Measurements from ENCODE around the gene SLC25A33.
"Not testable (repeated sequence)": the region's sequence is repeated elsewhere in the genome, so short reads cannot be mapped to it uniquely, and the experiment has no call there.

SLC25A33 gene

DNA sequence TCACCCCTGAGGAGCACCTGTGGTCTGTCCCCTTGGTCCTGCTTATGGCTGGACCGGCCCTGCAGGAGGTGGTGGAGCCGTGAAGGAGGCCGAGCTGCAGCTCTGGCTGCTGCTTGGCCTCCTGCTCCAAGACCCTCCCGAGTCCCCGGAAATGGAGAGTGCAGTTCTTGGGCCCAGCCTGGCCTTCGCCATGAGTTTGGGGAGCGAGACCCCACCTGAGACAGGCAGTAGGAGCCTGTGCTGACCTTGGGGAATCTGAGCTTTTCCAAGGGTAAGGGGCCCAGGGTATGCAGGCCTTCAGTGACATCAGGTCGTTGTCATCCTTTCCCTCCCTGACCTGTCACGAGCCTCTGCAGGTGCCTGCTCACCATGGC, 63.5 kb downstream of the SLC25A33 start:
- DNase-seq = no peak

DNA sequence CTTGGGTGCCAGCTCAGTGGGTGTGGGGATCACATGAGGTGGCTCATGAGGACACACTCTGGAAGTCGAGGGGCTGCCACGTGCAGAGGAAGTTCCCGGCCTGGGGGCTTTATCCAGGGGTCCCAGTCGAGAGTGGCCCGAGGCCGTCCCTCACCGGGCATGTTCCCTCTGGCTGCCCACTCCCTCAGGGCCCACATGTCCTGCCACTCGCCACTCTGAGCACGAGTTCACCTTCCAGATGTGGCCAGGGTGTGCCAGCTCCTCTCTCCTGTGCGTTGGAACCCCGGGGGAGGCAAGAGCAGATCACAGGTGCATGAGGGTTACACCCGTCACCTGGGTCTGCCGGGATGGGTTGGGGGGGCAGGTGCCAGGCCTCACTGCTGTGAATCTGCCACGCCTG, 64.0 kb downstream of the SLC25A33 start:
- DNase-seq = no peak

DNA sequence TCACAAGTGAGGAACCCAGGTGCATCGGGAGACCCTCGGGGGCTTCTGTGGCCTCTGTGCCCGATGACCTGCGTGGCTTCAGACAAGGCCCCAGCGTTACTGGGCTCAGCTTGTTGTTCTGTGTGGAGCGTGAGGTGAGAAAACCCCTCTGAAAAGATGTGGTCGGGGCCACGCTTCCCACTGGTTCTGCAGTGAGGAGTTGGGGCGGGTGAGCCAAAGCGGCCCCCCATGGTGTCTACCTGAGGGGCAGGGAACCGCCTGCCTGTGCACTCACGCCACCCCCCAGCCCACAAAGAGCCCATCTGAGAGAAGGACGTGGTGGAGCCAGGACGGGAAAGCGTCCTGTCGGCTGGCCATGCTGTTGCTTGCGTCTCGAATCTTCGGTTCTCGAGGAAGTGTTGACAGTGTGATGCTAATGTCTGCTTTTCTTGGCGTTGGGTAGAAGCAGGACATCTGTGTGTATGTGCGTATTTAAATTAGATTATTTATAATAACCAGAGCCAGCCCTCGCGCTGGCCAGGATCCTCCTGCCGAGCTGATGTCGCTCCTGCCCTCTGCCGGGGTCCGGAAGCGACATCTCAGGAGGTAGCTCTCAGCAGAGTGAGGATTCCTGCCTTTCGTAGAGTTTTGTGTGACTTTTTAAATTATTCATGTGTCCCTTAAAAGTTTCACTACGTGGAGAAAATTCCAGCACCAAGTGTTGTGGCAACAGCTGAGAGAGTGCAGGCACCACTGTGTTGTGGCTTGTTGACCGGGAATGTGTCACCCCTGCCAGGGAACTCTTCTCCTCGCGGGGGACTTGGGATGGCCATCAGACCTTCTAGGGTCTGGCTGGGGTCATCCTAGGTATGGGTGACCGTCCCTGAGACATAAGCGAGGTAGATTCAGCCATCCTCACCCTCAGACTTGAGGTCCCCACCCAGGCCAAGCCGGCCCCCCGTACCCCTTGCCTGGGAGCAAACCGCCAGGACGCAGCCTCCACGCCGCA, 64.8 kb downstream of the SLC25A33 start:
- DNase-seq = no peak

DNA sequence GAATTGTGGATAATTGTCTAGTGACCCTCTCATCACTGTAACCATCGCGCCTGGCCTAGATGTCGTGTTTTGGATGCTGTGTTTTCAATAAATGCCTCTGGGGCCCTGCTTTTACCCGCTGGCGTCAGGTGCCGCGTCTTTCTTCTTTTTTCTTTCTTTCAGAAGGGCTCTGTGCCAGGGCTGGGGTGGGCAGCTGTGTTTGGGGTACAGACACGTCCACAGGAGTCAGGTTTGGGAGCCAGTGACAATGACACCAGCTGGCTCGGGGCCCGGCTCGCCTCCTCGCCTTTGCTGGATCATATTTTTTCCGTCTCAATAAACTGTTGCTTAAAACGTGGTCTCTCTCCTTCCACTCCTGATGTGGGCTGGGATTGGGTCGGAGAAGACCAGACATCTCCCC, 65.6 kb downstream of the SLC25A33 start:
- DNase-seq = no peak

DNA sequence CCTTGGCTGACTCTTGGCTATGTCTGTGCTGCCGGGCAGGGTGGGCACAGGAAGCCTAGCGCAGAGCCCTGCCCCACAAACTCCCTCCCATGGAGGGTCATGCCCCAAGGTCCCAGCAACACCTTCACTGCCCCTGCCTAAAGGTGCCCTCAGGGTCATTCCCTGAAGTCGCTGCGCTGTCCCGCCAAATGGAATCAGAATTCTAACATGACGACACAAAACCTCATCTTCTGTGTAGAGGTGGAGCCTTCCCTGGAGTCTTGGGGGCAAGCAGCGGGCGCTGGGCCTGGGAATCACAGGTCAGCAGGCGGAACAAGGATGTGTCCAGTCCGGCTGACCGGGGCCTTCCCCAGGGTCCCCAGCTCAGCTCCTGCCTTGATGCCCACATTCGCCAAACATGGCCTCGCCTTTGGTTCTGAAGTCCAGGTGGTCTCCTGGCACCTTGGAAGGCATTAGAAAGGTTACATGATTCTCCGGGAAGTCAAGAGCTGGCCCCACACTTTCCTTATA, 66.7 kb downstream of the SLC25A33 start:
- DNase-seq = no peak

DNA sequence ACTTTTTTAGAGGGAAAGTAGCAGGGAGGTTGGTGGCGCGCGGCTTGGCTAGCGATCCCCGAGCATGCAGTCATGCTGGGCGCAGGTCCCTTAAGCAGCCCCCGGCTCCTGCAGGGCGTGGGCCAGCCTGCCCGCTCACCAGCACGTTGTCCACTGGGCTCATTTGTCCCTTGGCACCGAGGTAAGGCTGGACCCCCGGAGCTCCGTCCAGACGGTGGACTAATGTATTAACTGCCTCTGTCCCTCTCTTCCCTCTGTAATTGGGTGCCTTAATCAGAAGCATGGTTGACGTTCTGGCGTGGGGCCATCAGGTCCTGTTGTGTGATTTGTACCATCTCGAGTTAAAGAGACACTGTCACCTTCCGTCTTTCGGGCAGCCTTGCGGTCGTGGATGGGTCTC, 67.2 kb downstream of the SLC25A33 start:
- no peak for DNase-seq

DNA sequence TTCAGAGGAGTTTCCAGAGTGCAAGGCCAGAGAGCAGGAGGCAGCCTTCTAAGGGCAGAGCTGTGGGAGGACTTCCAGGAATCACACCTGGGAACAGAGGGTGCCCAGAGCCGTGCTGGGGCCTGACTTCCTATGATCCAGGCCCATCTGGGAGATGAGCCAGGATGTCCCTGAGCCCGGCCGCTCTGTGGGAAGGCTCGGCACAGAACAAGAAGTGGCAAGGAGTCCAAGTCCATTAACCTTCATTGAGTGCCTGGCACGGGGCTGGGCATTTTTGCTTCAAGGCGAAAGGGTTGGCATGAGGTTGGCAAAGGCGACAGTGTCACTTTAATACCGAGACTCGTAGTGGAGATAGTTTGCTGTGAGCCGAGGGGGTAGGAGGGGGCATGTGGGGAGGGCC, 67.7 kb downstream of the SLC25A33 start:
- no peak for DNase-seq

DNA sequence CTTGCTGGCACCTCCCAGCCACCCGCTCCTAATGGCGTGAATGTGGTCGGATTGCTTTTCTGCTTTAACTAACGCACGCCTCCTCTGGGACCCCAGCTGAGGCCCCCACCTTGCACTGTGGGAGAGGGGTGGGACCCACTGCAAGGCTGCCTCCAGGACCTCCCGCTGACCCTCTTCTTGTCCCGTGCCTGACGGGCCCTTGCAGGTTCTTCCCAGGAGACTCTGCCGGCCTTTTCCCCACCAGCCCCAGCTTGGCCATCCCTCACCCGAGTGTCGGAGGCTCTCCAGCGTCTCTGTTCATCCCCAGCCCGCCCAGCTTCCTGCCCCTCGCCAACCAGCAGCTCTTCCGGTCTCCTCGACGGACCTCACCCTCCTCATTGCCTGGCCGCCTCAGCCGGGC, 68.1 kb downstream of the SLC25A33 start:
- DNase-seq = no peak

DNA sequence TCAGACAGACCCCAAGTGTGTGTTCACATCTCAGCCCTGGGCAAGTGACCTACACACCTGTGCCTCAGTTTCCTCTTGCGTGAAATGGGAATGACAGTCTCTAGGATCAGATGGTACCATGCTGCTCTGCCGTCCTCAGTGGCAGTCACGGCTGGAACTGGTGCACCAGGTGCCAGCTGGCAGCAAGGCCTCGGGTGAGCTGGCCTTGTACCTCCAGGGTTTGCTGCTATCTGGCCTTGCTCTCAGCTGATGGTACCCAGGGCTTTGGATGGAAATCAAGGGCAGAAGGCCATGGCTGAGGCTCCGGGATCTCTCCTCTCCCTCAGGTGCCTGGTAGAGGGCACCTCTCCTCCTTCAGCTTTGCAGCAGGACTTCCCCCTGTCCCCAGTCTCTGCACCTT, 70.7 kb downstream of the SLC25A33 start:
- DNase-seq = no peak

DNA sequence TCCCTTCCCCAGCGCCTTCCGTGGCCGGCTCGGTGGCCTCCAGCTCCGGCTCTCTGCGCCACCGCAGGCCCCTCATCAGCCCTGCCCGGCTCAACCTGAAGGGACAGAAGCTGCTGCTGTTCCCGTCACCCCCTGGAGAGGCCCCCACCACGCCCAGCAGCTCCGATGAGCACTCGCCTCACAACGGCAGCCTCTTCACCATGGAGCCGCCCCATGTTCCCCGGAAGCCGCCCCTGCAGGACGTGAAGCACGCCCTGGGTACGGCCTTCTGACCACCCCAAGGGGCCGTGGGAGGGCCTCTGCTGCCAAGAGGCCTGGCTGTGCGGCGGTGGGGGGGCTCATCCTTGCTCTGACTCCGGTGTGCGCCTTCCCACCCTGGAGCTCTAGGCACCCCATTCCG, 71.3 kb downstream of the SLC25A33 start:
- no peak for DNase-seq

DNA sequence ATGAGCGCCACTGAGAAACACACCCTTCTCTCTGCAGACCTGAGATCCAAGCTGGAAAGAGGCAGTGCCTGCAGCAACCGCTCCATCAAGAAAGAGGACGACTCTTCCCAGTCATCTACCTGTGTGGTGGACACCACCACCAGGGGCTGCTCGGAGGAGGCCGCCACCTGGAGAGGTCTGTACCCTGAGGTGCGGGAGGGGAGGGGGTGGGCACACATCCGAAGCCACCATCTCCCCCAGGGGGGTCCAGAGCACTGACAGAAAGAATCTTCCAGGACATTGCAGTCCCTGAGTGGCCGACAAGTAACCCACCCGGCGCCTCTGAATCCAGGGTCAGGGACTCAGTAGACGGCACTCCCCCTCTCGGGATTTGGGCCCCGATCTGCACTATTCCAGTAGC, 72.5 kb downstream of the SLC25A33 start:
- DNase-seq = no peak

DNA sequence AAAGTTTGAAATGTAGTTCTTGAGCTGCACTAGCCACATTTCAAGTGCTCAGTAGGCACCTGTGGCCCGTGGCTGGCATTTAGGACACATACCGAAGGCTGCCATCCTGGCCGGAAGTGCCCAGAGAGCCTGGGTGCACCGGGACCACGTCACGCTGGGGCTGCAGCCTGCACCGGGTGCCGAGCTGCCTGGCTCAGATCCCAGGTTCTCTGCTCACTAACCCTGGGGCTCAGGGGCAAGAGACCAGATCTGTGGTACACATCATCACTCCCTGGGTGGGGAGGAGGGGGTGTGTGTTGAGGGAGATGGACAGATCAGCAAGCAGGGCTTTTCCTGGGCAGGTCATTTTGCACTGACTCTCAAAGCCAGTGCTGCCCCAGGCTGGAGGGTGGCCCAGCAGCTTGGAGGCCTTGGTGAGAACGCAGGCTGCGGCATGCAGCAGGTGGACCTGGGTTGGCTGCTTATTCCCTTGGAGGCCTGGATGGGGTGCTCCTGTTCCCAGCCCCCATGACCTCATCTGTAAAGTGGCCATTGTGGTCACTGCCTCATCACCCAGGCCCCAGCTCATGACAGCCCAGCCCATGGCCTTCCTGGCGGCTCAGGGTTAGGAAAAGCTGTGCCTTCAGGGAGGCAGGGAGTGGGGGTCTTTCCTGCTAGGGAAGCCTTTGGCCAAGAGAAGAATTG, 73.0 kb downstream of the SLC25A33 start:
- no peak for DNase-seq

DNA sequence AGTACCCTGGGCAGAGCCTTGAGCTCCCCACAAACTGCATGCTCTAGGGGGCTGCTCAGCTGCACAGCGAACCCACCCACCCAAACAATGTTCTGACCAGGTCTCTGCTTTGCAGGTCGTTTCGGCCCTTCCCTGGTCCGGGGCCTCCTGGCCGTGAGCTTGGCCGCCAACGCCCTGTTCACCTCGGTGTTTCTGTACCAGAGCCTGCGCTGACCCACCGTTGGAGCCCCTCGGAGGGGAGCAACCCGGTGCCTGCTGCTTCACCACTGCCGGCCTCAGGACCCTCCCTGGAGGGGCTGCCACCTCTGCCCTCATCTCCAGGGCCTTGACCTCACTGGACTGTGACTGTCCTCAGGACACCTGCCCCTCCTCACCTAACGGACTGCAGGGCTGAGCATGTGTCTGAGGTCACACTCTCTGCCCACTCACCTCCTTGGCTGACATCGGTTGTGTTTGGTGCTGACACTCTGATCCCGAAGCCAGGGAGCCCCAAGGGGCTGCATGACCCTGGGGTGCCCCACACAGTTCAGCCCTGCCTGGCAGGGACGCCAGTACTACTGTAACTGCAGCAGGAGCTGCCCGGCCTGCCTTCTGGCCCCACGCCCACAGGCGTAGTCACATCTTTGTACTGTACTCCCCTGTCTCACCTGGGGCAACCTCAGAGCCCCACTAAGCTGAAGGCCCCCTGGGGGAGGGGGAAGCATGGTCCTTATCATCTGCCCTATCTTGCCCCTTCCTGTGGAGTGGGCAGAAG, 73.8 kb downstream of the SLC25A33 start:
- DNase-seq = no peak

DNA sequence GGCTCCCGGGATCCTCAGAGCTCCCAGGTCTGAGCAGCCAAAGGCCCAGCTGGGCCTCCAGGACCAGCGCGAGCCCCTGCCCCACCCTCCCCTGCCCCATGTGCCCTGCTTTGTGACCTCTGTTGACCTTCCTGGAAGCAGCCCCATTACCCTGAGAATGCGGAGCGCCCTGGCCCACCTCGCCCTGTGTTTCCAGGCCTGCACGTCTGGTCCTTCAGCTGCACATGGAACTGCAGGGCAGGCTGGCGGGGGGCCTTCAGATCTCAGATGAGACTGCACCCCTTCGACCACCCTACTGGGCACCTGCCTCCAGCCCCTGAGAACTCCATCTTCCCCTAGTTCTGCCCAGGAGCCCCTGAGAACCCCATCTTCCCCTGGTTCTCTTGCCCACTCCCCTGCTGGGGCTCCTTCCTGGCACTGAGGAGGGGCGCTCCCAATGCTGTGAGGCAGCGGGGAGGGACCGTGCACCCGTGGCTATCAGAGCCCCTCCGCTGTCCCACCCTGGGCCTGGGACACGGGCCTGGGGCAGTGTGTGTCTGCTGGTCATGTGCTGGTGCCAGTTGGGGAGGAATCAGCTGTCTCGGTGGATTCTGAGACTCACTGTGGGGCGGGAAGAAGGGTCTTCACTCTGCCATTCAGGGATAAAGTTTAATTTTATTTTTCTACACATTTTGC, 74.5 kb downstream of the SLC25A33 start:
- no peak for DNase-seq

DNA sequence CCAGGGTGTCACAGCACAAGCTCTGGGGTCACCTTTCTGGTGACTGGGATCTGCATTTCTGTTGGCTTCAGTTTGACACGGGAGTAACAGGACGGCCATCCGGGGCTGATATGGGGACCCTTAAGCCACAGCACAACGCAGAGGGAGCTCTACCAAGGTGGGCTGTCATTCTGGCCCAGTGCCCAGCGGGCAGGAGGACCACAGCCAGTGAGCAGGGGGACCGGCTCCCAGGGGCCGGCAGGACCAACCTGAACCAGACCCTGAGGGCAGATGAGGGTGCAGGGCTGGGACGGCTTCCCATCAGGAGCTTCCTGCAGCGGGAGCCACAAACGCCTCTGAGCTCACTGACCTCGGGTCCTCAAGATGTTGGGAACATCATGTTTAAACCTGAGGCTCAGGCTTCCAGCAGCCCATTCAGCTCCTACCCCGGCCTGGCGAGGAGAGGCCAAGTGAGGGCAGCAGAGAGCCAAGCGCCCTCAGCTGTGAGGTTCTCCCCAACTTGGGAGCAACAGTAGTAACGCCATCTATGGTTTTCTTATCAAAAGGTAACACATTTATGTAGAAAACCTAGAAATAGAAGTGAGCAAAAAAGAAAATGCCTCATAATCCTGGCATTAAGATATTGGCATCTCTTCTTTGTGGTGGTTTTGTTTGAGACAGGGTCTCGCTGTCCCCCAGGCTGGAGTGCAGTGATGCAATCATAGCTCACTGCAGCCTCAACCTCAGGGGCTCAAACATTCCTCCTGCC, 76.2 kb downstream of the SLC25A33 start:
- DNase-seq = peak; percentile 62 to 76

DNA sequence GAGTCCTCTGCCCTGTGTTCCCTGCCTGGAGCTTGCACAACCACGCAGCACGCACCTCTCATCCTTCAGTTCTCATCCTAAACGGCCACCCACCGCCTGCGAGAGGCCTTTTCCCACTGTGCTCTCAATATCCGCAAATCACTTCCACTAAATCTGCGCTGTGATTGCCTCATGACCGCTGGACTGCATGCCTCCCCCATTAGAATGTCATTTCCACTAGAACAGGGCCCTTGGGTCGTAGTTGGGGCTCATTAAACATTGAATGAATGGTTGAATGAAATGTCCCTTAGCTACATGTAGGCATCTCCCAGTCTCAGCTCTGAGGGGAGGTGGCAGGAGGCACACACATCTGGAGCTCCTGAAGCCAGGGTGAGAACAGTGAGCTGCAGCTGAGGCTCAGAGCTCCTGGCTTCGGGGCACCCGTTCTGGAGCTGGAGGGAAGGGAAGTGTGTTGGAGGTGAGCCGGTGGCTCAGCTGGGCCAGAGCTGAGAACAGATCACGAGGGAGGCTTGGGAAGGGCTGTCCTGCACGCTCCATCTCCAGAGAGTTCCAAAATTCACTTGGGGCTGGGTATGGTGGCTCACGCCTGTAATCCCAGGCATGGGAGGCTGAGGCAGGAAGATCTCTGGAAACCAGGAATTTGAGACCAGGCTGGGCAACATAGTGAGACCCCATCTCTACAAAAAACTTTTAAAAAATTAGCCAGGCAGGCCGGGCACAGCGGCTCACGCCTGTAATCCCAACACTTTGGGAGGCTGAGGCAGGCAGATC, 79.8 kb downstream of the SLC25A33 start:
- no peak for DNase-seq

DNA sequence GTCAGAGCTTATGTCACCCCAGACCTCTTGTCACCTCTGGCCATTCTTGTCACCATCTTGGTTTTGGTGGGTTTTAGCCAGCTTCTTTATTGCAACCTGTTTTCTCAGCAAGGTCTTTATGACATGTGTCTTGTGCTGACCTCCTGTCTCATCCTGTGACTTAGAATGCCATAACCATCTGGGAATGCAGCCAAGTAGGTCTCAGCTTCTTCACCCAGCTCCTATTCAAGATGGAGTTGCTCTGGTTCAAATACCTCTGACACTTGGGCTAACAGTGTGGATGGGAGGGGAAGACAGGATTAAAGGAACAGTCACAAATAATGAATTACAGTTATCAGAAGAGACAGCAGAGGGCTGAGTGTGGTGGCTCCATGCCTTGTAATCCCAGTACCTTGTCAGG, 81.8 kb downstream of the SLC25A33 start:
- no peak for DNase-seq

DNA sequence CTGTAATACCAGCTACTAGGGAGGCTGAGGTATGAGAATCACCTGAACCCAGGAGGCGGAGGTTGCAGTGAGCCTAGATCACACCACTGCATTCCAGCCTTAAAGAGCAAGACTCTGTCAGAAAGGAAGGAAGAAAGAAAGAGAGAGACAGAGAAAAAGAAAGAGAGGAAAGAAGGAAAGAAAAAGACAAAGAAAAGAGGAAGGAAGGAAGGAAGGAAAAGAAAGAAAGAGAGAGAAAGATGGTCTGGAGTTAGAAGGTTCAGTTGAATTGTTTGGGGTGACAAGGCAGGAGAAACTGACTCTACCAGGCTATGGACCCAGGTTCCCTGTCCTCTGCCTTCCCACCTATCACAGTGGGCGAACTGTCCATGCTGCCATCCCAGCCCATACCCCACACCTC, 84.8 kb downstream of the SLC25A33 start:
- DNase-seq = no peak

DNA sequence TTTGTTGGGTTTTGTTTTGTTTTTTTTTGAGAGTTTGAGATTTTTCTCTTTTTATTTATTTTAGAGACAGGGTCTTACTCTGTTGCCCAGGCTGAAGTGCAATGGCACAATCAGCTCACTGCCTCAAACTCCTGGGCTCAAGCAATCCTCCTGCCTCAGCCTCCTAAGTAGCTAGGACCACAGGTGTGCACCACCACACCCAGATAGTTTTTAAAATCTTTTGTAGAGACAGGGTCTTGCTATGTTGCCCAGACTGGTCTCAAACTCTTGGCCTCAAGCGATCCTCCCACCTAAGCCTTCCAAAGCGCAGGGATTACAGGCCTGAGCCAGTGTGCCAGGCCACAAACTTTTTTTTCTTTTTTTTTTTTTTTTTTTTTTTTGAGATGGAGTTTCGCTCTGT, 85.8 kb downstream of the SLC25A33 start:
- not testable (repeated sequence) for DNase-seq

DNA sequence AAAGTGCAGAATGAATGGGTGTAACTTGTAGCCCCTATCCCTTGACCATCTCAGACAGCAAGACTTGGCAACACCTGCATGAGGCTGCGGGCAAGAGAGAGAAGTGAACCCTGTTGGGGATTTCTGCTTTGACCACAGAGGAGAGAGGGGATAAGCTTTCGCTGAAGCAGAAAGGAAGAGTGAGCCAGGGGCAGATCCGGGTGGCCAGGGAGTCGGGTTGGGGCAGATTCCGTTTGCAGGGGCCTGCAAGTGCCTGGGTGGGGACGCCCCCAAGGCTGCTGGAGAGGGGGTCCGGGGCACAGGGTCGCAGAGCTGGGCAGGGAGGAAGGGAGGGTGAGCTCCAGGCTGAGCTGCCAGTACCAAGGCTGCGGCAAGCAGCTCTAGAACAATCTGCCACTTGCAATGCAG, 86.9 kb downstream of the SLC25A33 start:
- no peak for DNase-seq
